H1 (cell line): ENCODE results near the gene GREB1. TPM values are rescaled to one million over a fixed set of nuclear protein-coding genes. Genes with fewer than 3 reads are reported as not detected.

Source experiments
- ASH2L ChIP-seq: fragments of 200-600, 300-600 bp; sonication (generic); IDR thresholded peaks from one replicate; pipeline ENCODE4 v1.7.1; 2017; ENCODE audit warnings: low read length
- CTCF ChIP-seq, 3 experiments: IDR thresholded peaks; 1 replicate in 2 of 3; 2 replicates in 1 of 3; pipeline versions ENCODE4 v1.5.1 to v1.6.1; 2011; ENCODE audit warnings: low read length in 3 of 3, mild to moderate bottlenecking in 3 of 3, inconsistent platforms in 2 of 3, low read depth in 1 of 3, moderate library complexity in 1 of 3; ENCODE audit not compliant: insufficient read depth in 1 of 3; ENCODE audit errors: control extremely low read depth in 1 of 3
- EP300 ChIP-seq, 2 experiments: IDR thresholded peaks; 1 replicate in 1 of 2; 2 replicates in 1 of 2; pipeline ENCODE4 v1.6.1; 2011 to 2012; ENCODE audit warnings: low read depth in 2 of 2, low read length in 2 of 2, mild to moderate bottlenecking in 2 of 2, borderline replicate concordance in 1 of 2, inconsistent platforms in 1 of 2, moderate library complexity in 1 of 2
- JUND ChIP-seq: IDR thresholded peaks from 2 replicates; pipeline ENCODE4 v1.6.1; 2011; ENCODE audit warnings: mild to moderate bottlenecking, improper control_type of control experiment, low read length
- RAD21 ChIP-seq, 2 experiments: IDR thresholded peaks in 1 of 2; conservative IDR thresholded peaks in 1 of 2; 2 replicates each; pipeline ENCODE4 v1.6.1; 2011; ENCODE audit warnings: low read depth in 2 of 2, low read length in 2 of 2, improper control_type of control experiment in 1 of 2, inconsistent platforms in 1 of 2, mild to moderate bottlenecking in 1 of 2, moderate library complexity in 1 of 2
- RFX5 ChIP-seq: IDR thresholded peaks from 2 replicates; pipeline ENCODE4 v1.6.1; 2011; ENCODE audit warnings: low read depth, low read length, improper control_type of control experiment, borderline replicate concordance
- SP1 ChIP-seq: IDR thresholded peaks from 2 replicates; pipeline ENCODE4 v1.6.1; 2011; ENCODE audit warnings: low read depth, low read length
- TBP ChIP-seq: IDR thresholded peaks from 2 replicates; pipeline ENCODE4 v1.6.1; 2011; ENCODE audit warnings: low read depth, low read length, improper control_type of control experiment
- TEAD4 ChIP-seq: IDR thresholded peaks from 2 replicates; pipeline ENCODE4 v1.6.1; 2012; ENCODE audit warnings: low read depth, low read length, inconsistent platforms, mixed read lengths
- polyA plus RNA-seq, 7 experiments: library from polyadenylated mRNA; depleted of rRNA in 3 of 7; stranded (reverse) in 5 of 7; unstranded in 2 of 7; fragments of >200 nt in 5 of 7; fragments of 200-250 nt in 2 of 7; gene quantifications; 1 replicate in 5 of 7; 2 replicates in 1 of 7; 4 replicates in 1 of 7; pipeline versions ENCODE4 v1.2.1 to v1.2.3, GENCODE V29; 2011 to 2013; ENCODE audit warnings: missing spikeins in 2 of 7, mixed read lengths in 2 of 7
- total RNA-seq: library from RNA; stranded (reverse); fragmentation: NEBNext Ultra II Directional; extraction: Animal tissue kit (Norgen Biotek cat#: 25700); gene quantifications from 2 replicates; pipeline ENCODE4 v1.2.1, GENCODE V29; 2021

GREB1 gene
- total and polyA plus RNA-seq, 2 of the 8 experiments (the other 6 are each of a cell fraction or from before 2014, with no cell fraction given) = 7.9 to 43.4 TPM

GRCh38 chr2:11688222-11689069 lies 154.6 kb downstream of the GREB1 start (continued):
- TF ChIP-seq CTCF (IDR thresholded peaks at IDR 0.05; ENCODE audit: control extremely low read depth in 1 of 3, insufficient read depth in 1 of 3, low read depth in 1 of 3, low read length in 3 of 3) = peak; percentile 80 to 88 (median 82)
- peak; percentile 35 for TF ChIP-seq ASH2L
- 0 out of 2 replicates have a peak, but pooled peaks have one; percentile 26 for TF ChIP-seq TEAD4
- TF ChIP-seq JUND = peak; percentile 53; the same call in 1 of the 2 replicates
- no peak for TF ChIP-seq RFX5
- TF ChIP-seq EP300 (IDR thresholded peaks at IDR 0.05; ENCODE audit: borderline replicate concordance in 1 of 2, low read depth in 2 of 2, low read length in 2 of 2) = no peak
- no peak for TF ChIP-seq SP1
- TF ChIP-seq RAD21 (IDR thresholded peaks at IDR 0.05 in 1 of 2, conservative IDR thresholded peaks at IDR 0.05 in 1 of 2; ENCODE audit: low read depth in 2 of 2, low read length in 2 of 2) = peak; percentile 69 to 79
- no peak for TF ChIP-seq TBP
- TF ChIP-seq, all 59 proteins: peak for 7
